Activated T-cell treated with anti-CD3 and anti-CD28 coated beads for 24 hours (primary cell): ENCODE measurements around the gene CA11.

Experiments
- DNase-seq: peaks from one replicate; pipeline ENCODE4 v3.0.0-alpha.2; 2020; ENCODE audit warnings: low read depth

CA11 gene

DNA sequence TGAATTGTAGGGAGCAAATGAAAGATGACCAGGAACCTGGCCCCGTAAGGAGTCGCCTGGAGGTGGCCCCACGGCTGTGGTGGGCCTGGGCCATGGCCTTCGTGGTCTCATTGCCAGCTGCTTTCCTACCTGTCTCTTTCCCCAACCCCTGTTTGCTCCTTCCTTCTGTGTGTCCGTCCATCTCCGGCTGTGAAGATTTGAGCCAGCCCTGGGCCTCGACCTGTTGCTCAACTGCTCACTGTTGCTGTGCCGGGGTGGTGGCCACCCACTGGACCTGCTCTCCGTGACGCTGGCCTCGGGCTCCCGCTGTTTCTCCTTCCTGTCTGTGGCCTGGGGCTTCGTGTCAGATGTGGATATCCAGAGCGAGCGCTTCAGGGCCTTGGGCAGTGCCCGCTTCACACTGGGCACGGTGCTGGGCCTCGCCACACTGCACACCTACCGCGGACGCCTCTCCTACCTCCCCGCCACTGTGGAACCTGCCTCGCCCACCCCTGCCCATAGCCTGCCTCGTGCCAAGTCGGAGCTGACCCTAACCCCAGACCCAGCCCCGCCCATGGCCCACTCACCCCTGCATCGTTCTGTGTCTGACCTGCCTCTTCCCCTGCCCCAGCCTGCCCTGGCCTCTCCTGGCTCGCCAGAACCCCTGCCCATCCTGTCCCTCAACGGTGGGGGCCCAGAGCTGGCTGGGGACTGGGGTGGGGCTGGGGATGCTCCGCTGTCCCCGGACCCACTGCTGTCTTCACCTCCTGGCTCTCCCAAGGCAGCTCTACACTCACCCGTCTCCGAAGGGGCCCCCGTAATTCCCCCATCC is 17.3 kb downstream of the CA11 start:
- no peak for DNase-seq

- DNase-seq = no peak
These were observed 18.1 kb downstream of the CA11 start for GRCh38 chr19:48627865-48628314.

GRCh38 chr19:48627201-48627864 is 18.7 kb downstream of the CA11 start:
- no peak for DNase-seq

- no peak for DNase-seq
These were observed 20.1 kb downstream of the CA11 start for GRCh38 chr19:48625891-48626327.

GRCh38 chr19:48624791-48625723 is 20.9 kb downstream of the CA11 start:
- no peak for DNase-seq

- peak; percentile 96 for DNase-seq
These were observed 21.9 kb downstream of the CA11 start for GRCh38 chr19:48624067-48624594.

GRCh38 chr19:48623556-48624066 is 22.4 kb downstream of the CA11 start:
- DNase-seq = no peak

- no peak for DNase-seq
These were observed 26.0 kb downstream of the CA11 start for GRCh38 chr19:48619692-48620585.

- DNase-seq = peak; percentile 94
These were observed 26.9 kb downstream of the CA11 start, which contains the start of the genes RPL18 and SPHK2 for GRCh38 chr19:48618916-48619691. RPL18 (minus strand) TSS chr19:48619178; CDS start chr19:48619143, 35 bp downstream. SPHK2 (plus strand) TSS chr19:48619506; CDS start chr19:48620515, 1,009 bp downstream.

- no peak for DNase-seq
These were observed 27.6 kb downstream of the CA11 start for GRCh38 chr19:48618278-48618915.

GRCh38 chr19:48617146-48617937 is 28.6 kb downstream of the CA11 start:
- no peak for DNase-seq

GRCh38 chr19:48616491-48617056 is 29.4 kb downstream of the CA11 start:
- no peak for DNase-seq

- DNase-seq = no peak
These were observed 29.9 kb downstream of the CA11 start for GRCh38 chr19:48616041-48616436.

DNA sequence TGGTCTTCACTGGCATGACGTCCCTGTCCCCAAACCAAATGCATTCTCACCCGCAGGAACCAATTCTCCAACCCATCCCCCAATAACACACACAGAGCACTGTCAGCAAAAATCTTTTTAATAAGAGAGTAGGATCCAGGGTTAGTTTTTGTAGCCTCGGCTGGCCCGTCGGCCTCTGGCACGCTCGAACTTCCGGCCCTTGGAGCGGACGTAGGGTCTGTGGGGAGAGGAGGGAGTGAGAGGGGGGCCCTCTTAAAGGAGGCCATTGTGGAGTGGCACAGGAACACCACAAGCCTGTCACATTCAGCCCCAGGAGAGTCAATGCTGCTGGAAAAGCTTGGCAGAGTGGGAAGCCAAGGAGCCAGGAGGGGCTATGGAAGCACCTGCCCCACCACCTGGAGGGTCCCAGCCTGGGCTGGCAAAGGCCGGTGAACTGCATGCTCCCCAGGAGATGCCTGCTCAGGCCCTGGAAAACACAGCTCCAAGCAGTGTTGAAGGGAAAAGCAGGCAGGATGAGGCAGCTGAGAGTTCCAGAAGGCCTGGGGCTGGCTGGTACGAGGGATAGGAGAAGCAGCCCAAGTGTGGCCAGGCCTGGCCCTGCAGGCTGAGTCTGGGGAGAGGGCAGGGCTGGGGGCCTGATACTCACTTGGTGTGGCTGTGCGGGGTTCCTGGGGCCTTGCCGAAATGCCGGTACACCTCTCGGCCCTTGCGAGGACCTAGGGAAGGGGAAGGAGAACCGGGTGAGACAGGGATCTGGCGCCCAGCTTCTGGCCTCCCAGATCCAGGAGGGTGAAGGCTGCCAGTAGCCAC is 30.6 kb downstream of the CA11 start:
- no peak for DNase-seq

- no peak for DNase-seq
These were observed 31.4 kb downstream of the CA11 start, which contains the start of gene FAM83E for GRCh38 chr19:48614436-48615230. FAM83E (minus strand) TSS chr19:48615076; CDS start chr19:48613372, 1,704 bp downstream.

GRCh38 chr19:48613852-48614435 is 32.0 kb downstream of the CA11 start:
- DNase-seq = no peak
